ENCODE results near the gene COQ4.
"Not testable (repeated sequence)": the region's sequence is repeated elsewhere in the genome, so short reads cannot be mapped to it uniquely, and the experiment has no call there.

The COQ4 gene

DNA sequence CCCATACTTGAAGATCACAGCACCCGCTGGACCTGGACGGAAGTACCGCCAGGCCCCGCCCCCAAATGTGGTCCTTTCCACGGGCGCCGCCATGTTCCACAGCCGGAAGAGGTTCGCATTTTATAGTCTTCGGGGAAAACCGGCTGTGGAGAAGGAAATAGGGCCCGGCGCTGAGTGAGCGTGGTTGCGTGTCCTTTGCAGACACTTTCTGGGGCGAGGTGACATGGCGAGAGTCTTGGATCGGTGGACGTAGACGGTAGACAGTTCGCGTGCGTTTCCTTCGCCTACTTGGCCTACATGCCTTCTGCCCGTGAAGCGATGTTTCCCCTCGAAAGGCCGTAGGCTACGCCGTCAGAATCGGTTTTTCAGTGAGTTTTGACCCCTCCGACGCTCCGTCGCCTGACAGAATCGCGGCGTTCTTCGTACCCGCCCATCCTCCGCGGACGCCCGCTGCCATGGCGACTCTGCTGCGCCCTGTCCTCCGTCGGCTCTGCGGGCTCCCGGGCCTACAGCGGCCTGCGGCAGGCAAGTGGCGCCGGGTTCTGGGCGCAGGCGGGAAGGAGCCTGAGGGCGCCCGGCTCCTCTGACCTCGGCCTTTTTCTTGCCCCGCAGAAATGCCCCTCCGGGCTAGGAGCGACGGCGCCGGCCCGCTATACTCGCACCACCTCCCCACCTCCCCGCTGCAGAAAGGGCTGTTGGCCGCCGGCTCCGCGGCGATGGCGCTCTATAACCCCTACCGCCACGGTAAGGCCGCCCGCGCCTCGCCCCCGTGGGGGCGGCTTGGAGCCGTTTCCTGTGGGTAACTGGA is at the start of gene COQ4, which contains the start of gene TRUB2:
Gene COQ4 (plus strand): TSS at position 436 of the 808 bp plus-strand sequence. CDS start 20 bp downstream, at position 456.
Gene TRUB2 (minus strand): TSS at position 44 of the 808 bp plus-strand sequence. CDS start 39 bp downstream, at position 5.
- DNase-seq: no peak

GRCh38 chr9:128274245-128274644 is 48.4 kb upstream of the COQ4 start:
- DNase-seq: no peak

DNA sequence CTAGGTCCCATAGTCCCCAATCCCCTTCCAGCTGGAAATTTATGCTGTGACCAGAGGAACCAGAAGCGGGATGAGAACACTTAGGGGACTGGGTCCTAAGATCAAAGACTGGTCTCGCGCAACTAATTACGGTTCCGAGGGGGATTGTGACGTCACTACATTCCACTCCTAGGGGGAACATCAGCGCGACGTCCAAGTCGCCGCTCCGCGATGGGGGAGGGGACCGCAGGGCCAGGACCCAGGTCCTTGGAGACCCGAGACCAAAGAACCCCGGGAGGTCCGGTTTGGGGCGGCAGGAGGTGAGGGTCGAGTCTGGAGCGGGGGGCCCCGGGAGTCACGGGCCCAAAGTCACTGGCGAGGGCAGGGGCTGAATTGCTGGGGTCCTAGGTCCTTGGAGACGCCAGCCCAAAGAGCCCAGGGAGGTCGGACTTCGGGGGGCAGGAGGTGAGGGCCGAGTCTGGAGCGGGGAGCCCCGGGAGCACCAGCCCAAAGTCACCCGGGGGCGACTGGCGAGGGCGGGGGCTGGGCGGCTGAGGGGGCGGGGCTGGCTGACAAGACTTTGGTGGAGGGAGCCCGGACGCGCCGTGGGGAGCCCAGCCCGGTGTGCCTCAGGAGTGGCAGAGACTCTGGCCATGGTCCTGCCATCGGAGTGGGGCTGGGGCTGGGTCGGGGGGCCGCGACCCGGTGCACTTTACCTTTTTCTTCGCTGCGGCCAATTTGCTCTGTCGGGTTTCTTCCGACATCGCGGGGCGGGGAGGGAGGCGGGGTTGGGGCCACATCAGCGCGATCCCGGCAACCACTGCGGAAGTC is 47.2 kb upstream of the COQ4 start, which contains the start of gene GOLGA2:
Gene GOLGA2 (minus strand): TSS at position 810 of the 810 bp plus-strand sequence. CDS start 31 bp downstream, at position 779.
- no peak for DNase-seq

DNA sequence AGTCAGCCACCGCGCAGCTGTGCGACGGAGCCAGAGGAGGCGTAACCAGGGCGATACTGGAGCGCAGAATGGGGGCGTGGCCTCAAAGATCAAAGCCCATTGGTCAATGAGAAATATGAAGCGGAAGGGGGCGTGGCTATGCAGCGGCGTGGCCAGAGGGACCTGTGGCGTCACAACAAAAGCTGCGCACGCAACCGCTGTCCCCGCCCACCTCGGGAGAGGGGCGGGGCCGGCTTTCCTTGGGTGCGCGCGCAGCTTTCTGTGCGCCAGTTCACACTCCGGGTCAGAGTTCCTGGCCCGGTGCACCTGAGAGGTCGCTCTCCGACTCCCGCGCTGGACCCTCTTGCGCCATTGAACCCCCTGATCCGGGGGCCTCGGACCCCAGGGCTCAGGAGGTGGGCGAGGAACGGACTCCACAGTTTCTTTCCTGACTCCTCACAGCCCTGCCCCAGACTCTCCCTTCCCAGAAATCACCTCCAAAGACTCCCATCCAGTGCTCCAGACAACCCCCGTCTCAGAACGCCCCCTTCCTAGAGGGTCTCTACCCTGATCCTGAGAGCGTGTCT is 46.5 kb upstream of the COQ4 start, which contains the start of gene SWI5:
Gene SWI5 (plus strand): TSS at position 269 of the 566 bp plus-strand sequence.
- peak; percentile 75 for DNase-seq

DNA sequence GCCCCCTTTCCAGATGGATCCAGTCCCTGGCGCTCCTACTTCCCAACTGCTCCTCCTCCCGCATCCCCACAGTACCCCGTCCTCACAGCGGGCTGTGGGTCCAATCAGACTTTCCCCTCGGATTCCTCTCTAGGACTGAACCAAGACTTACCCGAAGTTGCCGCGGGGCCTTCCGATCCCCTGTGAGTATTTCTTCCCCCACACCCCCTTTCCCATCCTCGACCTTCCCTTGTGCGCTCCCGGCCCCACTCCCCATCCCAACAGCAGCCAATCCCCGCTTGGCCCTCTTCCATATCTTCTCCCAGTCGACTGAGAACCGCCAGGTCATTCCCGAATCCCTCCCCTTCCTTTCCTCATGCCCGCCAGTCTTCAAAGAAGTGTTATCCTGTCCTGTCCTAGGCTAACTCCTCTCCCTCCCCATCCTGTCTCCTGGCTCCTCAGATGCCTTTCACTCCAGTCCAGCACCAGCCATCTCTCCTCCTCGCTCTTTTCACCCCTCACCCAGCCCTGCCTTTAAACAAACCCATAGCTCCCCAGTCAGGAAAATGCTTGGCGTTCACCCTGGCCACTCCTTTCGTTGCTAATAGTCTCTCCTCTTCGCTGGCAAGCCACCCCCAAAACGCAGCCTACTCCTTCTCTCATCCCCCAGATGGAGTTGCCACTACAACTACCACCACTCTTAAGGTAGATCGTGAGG is 45.9 kb upstream of the COQ4 start:
- DNase-seq: no peak

- not testable (repeated sequence) for DNase-seq
These were observed 43.3 kb upstream of the COQ4 start for GRCh38 chr9:128279088-128280073.

DNA sequence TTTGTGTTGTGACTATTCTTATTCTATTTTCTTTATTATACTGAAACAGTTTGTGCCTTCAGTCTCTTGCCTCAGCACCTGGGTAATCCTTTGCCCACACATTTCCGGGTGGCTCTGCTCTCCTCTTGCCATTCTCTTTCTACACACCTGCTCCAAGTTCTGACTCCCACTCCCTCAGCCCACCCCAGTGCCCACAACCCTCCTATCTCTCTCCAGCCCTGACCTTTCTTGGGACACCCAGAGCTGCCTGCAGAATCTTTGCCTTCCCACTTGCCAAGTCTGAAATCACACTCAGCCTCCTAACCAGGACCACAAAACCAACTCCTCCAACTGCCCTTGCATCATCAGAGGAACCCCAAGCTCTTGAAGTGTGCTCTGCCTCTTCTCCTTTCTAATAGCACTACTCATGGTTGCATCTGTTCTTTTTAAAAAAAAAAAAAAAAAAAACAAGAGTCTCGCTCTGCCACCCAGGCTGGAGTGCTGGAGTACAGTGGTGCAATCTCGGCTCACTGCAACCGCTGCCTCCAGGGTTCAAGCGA is 42.5 kb upstream of the COQ4 start:
- no peak for DNase-seq

- DNase-seq: no peak
These were observed 40.1 kb upstream of the COQ4 start for GRCh38 chr9:128282500-128282899.

GRCh38 chr9:128285033-128285784 is 37.4 kb upstream of the COQ4 start:
- DNase-seq: no peak

- no peak for DNase-seq
These were observed 36.2 kb upstream of the COQ4 start for GRCh38 chr9:128286440-128286839.

DNA sequence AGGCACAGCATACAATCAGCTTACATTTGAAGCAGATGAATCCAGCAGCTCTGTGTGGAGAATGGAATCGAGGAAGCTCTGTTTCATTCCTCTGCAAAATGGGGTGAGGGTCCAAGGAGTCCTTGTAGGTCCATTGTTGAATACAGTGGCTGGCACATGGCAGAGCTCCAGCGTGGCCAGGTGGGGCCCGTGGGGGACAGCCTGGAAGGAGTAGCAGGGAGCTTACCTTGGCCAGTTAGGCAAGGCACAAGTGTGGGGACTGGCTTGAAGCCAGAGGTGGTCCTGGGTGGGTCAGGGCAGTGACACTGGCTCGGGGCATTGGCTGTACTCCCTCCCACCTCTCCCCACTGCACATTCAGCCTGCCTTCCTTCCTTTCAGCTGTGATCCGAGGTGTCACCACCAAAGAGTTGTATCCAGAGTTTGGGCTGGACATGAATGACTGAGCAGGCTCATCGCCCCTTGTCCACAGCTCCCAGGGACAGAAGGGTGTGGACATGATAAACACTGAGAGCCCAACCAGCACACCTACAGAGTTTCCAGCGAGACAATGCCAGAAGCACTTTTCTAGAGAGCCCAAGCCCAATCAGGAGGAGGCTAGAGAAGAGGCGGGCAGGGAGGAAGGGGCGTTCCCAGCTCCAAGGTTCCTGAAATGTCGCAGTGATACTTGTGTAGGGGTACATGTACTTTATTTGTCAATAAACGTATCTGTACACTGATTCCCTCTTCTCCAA is 34.2 kb upstream of the COQ4 start:
- no peak for DNase-seq

DNA sequence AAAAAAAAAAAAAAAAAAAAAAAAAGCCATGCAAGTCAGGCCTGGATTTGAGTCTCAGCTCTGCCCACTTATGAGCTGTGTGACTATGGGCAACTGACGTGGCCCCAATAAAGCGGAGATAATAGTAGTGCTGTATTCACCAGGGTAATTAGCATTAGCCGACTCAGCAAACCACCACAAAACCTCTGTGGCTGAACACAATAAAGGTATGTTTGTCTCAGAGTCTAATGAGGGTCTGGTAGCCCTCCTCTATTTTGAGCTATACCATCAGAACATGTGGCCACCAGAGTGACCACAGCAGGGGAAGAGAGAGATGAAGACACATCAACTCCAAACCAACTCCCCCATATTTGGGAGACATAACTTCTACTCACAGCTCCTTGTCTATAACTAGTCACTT is 30.6 kb upstream of the COQ4 start:
- no peak for DNase-seq

GRCh38 chr9:128293091-128293490 is 29.5 kb upstream of the COQ4 start:
- no peak for DNase-seq

GRCh38 chr9:128294142-128294541 is 28.5 kb upstream of the COQ4 start:
- no peak for DNase-seq

GRCh38 chr9:128296340-128297220 is 26.1 kb upstream of the COQ4 start:
- DNase-seq: no peak

DNA sequence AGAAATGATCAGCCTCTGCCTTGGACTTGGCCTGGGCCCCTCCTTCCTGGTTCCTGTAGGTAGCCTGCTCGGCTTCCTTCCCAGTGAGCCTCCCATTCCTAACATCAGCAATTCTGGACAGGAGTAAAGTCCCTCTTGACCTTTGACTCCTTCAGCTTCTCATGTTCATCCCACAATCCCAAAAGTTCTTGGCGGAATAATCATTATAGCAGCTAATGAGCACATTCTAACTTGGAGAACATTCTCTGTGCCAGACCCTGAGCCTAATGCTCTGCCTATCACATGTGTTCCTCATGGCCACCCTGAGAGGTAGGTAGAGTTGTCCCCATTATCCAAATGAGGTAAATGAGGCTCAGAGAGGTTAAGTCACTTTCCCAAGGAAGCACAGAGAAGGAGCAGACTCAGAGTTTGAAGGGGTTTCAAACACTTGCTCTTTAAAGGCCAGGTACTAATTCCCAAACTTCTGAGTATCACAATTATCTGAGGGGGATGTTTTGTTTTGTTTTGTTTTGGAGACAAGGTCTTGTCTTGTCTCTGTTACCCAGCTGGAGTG is 25.3 kb upstream of the COQ4 start:
- DNase-seq: no peak

DNA sequence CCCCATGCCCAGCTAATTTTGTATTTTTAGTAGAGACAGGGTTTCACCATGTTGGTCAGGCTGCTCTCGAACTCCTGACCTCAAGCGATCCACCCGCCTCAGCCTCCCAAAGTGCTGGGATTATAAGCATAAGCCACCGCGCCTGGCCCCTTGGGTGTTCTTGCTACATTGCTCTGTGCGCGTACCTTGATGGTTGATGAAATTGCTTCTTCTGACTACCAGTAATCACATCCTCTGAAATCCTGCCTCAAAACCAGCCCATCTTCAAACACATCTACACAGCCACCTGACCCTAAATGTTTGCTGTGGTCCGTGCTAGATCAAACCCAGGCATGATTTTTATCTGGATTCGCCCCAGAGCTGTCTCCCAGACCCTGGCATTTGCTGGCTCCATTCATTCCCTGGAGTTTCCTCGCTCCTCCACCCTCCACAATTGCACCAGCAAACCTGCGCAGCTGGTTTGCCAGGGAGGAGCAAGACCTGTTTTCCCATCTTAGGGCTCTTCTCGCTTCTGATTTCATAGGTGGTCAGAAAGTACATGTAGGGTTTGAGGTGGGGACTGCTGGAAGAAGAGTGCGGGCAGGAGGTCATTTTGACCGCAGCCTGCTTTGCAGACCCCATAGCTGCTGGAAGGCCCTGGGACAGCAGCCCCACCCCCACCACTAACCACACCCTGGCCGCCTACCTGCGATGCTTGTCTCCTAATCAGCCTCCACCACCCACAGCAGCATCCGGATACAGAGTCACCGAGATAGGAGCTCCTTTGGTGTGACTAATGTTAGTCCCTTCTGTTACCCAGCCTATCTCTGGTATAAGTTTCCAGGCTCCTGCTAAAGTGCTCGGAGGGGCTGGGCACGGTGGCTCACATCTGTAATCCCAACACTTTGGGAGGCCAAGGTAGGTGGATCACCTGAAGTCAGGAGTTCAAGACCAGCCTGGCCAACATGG is 23.8 kb upstream of the COQ4 start:
- no peak for DNase-seq
